Neuronal stem cell (in vitro differentiated cells): ENCODE data around the gene HPS4.

Experiments
- DNase-seq: peaks from one replicate; pipeline ENCODE4 v3.0.0-alpha.2; 2013; ENCODE audit warnings: low spot score
- H2AFZ ChIP-seq: one replicate; pipeline ENCODE4 v1.6.1; 2013; ENCODE audit warnings: mild to moderate bottlenecking, low read length, inconsistent platforms
- H2AK5ac ChIP-seq: 2 replicates; pipeline ENCODE4 v1.6.1; 2013; ENCODE audit warnings: low read depth, mild to moderate bottlenecking, inconsistent platforms, low read length, moderate library complexity, mixed read lengths
- H2BK120ac ChIP-seq: 2 replicates; pipeline ENCODE4 v1.6.1; 2013; ENCODE audit warnings: low read depth, mild to moderate bottlenecking, inconsistent platforms, low read length, moderate library complexity, mixed read lengths
- H2BK12ac ChIP-seq: one replicate; pipeline ENCODE4 v1.6.1; 2013; ENCODE audit warnings: low read length, inconsistent platforms
- H2BK15ac ChIP-seq: 2 replicates; pipeline ENCODE4 v1.6.1; 2013; ENCODE audit warnings: mild to moderate bottlenecking, low read length, inconsistent platforms, mixed read lengths
- H2BK5ac ChIP-seq: one replicate; pipeline ENCODE4 v1.6.1; 2013; ENCODE audit warnings: inconsistent platforms, mild to moderate bottlenecking, low read length, moderate library complexity
- H3K14ac ChIP-seq: one replicate; pipeline ENCODE4 v1.6.1; 2013; ENCODE audit warnings: low read length, inconsistent platforms
- H3K18ac ChIP-seq: 2 replicates; pipeline ENCODE4 v1.6.1; 2013; ENCODE audit warnings: low read length, inconsistent platforms
- H3K23ac ChIP-seq: 2 replicates; pipeline ENCODE4 v1.6.1; 2013; ENCODE audit warnings: low read depth, mild to moderate bottlenecking, mixed read lengths, low read length, inconsistent platforms; ENCODE audit not compliant: poor library complexity
- H3K27ac ChIP-seq: replicated peaks from 3 replicates; pipeline ENCODE4 v1.5.1; 2013; ENCODE audit warnings: low read length, inconsistent platforms
- H3K27me3 ChIP-seq, 3 experiments: 2 replicates each; pipeline ENCODE4 v1.6.1; 2013; ENCODE audit warnings: low read length in 3 of 3, mild to moderate bottlenecking in 2 of 3, inconsistent platforms in 1 of 3, low read depth in 1 of 3, mixed read lengths in 1 of 3, moderate library complexity in 1 of 3; ENCODE audit not compliant: control insufficient read depth in 3 of 3, insufficient read depth in 3 of 3
- H3K36me3 ChIP-seq, 2 donors: replicated peaks in 1 of 2; 2 replicates each; pipeline ENCODE4 v1.6.1; 2013; ENCODE audit warnings: low read length in 2 of 2; ENCODE audit not compliant: control insufficient read depth in 2 of 2, insufficient read depth in 2 of 2
- H3K4ac ChIP-seq: 2 replicates; pipeline ENCODE4 v1.6.1; 2013; ENCODE audit warnings: inconsistent platforms, mild to moderate bottlenecking, low read length, moderate library complexity
- H3K4me1 ChIP-seq, 2 donors: 1 replicate in 1 of 2; 2 replicates in 1 of 2; pipeline ENCODE4 v1.6.1; 2013; ENCODE audit warnings: low read length in 2 of 2, low read depth in 1 of 2; ENCODE audit not compliant: control insufficient read depth in 2 of 2, insufficient read depth in 1 of 2
- H3K4me2 ChIP-seq: one replicate; pipeline ENCODE4 v1.6.1; 2013; ENCODE audit warnings: mild to moderate bottlenecking, low read length, inconsistent platforms; ENCODE audit not compliant: insufficient read depth, poor library complexity, severe bottlenecking
- H3K4me3 ChIP-seq, 2 donors: 2 replicates each; pipeline ENCODE4 v1.5.1; 2013; ENCODE audit warnings: low read length in 2 of 2, mild to moderate bottlenecking in 2 of 2, inconsistent platforms in 1 of 2, moderate library complexity in 1 of 2
- H3K79me1 ChIP-seq: one replicate; pipeline ENCODE4 v1.6.1; 2013; ENCODE audit warnings: low read depth, mild to moderate bottlenecking, inconsistent platforms, low read length, moderate library complexity
- H3K9ac ChIP-seq: one replicate; pipeline ENCODE4 v1.6.1; 2013; ENCODE audit warnings: mild to moderate bottlenecking, low read depth, low read length, inconsistent platforms; ENCODE audit not compliant: poor library complexity
- H3K9me3 ChIP-seq, 2 donors: replicated peaks in 1 of 2; 2 replicates each; pipeline versions ENCODE3 to v1.6.1; 2013; ENCODE audit warnings: low read length in 2 of 2, mild to moderate bottlenecking in 2 of 2, inconsistent platforms in 1 of 2, low read depth in 1 of 2, mixed read lengths in 1 of 2, moderate library complexity in 1 of 2; ENCODE audit not compliant: control insufficient read depth in 2 of 2, insufficient read depth in 1 of 2
- H4K8ac ChIP-seq: one replicate; pipeline ENCODE4 v1.6.1; 2013; ENCODE audit warnings: low read depth, mild to moderate bottlenecking, inconsistent platforms, low read length, moderate library complexity
- H4K91ac ChIP-seq: one replicate; pipeline ENCODE4 v1.6.1; 2013; ENCODE audit warnings: low read length, low read depth, mild to moderate bottlenecking, inconsistent platforms; ENCODE audit not compliant: poor library complexity
- WGBS, 2 donors: extraction: QIAGEN DNeasy Blood & Tissue Kit; methylation state at CpG; one replicate each; pipeline ENCODE4 v1.1.7; 2013; ENCODE audit warnings: missing lambda C conversion rate in 2 of 2, mixed read lengths in 1 of 2; ENCODE audit not compliant: insufficient read length in 2 of 2, insufficient replicate concordance in 1 of 2; ENCODE audit errors: extremely low coverage in 2 of 2; 5-methylcytosine and 5-hydroxymethylcytosine counted together

The HPS4 gene

DNA sequence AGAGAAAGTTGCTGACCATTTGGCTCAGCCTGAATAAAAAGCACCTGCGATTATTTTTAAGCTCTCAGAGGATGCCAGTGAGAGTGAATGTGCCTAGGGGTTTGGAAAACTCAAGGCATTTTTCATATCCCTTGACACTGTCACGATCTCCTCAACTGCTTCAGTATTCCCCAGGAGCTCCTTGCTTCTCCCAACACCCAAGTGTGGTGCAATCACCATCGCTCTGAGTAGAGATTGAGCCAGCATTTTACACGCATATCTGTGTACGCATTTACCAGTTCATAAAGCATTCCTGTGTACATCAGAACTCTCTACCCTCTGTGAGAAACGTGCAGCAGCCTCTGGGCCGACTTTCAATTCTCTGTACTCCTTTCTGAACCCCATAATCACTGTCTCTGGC lies 1.4 kb upstream of the HPS4 start:
- no peak for DNase-seq
- peaks cover 5% of the 10 kb centered on the region for H3K79me1 ChIP-seq
- no peaks in the 10 kb centered on the region for H3K27me3 ChIP-seq
- H4K8ac ChIP-seq, result no peak overlapping the region
- no peak overlapping the region for H2BK5ac ChIP-seq
- no CpG with 5 or more reads among the region's 7 CpGs for WGBS, 2 donors
- peaks cover 15 to 66% of the 10 kb centered on the region in 2 donors for H3K36me3 ChIP-seq
- H2AK5ac ChIP-seq, result no peak overlapping the region
- H3K23ac ChIP-seq, result no peak overlapping the region
- no peaks in the 10 kb centered on the region for H3K9me3 ChIP-seq
- no peak overlapping the region for H2BK120ac ChIP-seq
- no peak overlapping the region for H3K4me2 ChIP-seq
- no peak overlapping the region for H3K9ac ChIP-seq
- no peak overlapping the region for H4K91ac ChIP-seq
- H3K14ac ChIP-seq, result no peak overlapping the region
- no peak overlapping the region for H2AFZ ChIP-seq
- H3K4me3 ChIP-seq, result no peak overlapping the region
- no peak overlapping the region for H3K4ac ChIP-seq
- no peak overlapping the region for H2BK15ac ChIP-seq
- H3K4me1 ChIP-seq, result peaks cover 8 to 11% of the 10 kb centered on the region in 2 donors
- no peak overlapping the region for H2BK12ac ChIP-seq
- H3K27ac ChIP-seq, result no peak overlapping the region
- H3K18ac ChIP-seq, result no peak overlapping the region

DNA sequence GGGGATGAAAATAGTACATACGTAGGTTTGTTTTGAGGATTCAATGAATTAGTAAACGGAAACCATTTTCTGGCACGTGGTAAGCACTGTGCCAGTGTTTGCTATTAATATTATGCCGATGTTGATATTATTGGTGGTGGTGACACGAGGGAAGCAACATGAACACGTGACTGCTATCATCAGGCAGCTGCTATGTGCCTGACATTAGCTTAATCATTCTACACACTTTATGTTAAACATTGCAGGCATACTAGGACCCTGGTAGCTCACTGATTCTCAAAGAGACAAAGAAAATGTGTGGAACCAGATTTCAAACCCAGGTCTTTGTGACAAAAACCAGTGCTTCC lies 750 bp upstream of the HPS4 start:
- WGBS, 2 donors, result no CpG with 5 or more reads among the region's 6 CpGs
- Histone ChIP-seq H2AFZ (no peak overlapping the region), H3K9me3 (no peaks in the 10 kb centered on the region), H2BK12ac (no peak overlapping the region), H4K8ac (no peak overlapping the region), H3K4me3 (peak overlapping the region; percentile 82 to 87), H2AK5ac (no peak overlapping the region), H3K4me2 (peak overlapping the region; percentile 42), H2BK5ac (no peak overlapping the region), H3K9ac (no peak overlapping the region), H3K79me1 (peaks cover 5% of the 10 kb centered on the region), H4K91ac (no peak overlapping the region), H3K23ac (no peak overlapping the region), H3K36me3 (peaks cover 10 to 65% of the 10 kb centered on the region in 2 donors), H3K14ac (no peak overlapping the region), H2BK15ac (no peak overlapping the region), H3K4me1 (peaks cover 8 to 14% of the 10 kb centered on the region in 2 donors), H3K27me3 (no peaks in the 10 kb centered on the region), H3K18ac (no peak overlapping the region), H3K4ac (no peak overlapping the region), H3K27ac (no peak overlapping the region), H2BK120ac (no peak overlapping the region)
- DNase-seq, result no peak

DNA sequence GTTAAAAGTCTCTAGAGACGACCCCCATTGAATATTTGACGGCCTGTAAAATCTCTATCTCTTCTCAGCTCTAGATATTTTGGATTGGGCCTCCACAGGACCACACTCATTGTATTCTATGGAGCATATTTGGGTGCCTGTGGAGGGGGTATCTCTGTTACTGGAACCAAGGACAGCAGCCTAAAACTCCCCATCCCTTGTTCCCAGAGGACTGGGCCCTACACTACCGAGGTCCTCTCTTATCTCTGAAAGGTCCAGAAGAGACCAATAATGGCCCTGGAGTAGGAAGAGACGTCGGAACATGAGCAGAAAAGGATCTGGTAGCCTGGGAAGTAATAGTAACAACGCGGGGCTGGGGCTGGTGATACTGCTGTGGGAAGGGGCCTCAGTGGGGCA lies 542 bp downstream of the HPS4 start:
- H2AFZ ChIP-seq, result peak overlapping the region; percentile 93
- no peak overlapping the region for H3K23ac ChIP-seq
- no peak overlapping the region for H4K91ac ChIP-seq
- no peak overlapping the region for H2BK12ac ChIP-seq
- no peak for DNase-seq
- peak overlapping the region; percentile 95 for H3K18ac ChIP-seq
- no peak overlapping the region for H2BK15ac ChIP-seq
- peaks cover 5% of the 10 kb centered on the region for H3K79me1 ChIP-seq
- H3K27me3 ChIP-seq, result no peaks in the 10 kb centered on the region
- no peak overlapping the region for H3K14ac ChIP-seq
- H3K9me3 ChIP-seq, result no peaks in the 10 kb centered on the region
- peak overlapping the region; percentile 75 for H3K4me2 ChIP-seq
- H2BK5ac ChIP-seq, result peak overlapping the region; percentile 71
- H2AK5ac ChIP-seq, result no peak overlapping the region
- H4K8ac ChIP-seq, result no peak overlapping the region
- H3K36me3 ChIP-seq, result peaks cover 5 to 59% of the 10 kb centered on the region in 2 donors
- WGBS, 2 donors, result no CpG with 5 or more reads among the region's 7 CpGs
- H3K27ac ChIP-seq, result peak overlapping the region; percentile 85
- H3K4me3 ChIP-seq, result peak overlapping the region; percentile 82 to 87
- no peak overlapping the region for H2BK120ac ChIP-seq
- peaks cover 8 to 14% of the 10 kb centered on the region in 2 donors for H3K4me1 ChIP-seq
- peak overlapping the region; percentile 89 for H3K9ac ChIP-seq
- H3K4ac ChIP-seq, result no peak overlapping the region

DNA sequence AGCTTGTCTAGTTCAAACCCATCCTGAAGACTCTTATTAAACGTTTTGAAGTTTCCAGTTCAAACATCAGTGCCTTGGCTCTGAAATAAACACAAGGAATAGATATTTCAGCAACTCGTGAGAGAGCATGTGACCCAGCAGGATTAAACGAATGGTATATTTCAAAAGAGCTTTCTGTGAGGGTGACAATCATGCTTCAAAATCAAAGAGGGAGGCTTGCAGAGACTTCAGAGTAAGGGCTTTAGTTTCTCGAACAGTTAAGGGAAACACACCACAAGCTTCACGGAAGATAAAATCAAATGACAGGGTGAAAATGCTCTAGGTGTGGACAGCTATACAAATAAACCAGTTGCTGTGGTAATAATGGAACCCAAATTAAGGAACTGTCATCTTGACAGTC lies 1.4 kb downstream of the HPS4 start:
- WGBS, 2 donors, result no CpG with 5 or more reads among the region's 5 CpGs
- DNase-seq, result no peak

More for the DNA sequence above, 1.4 kb downstream of the HPS4 start:
- no peak overlapping the region for H2BK5ac ChIP-seq
- H2BK120ac ChIP-seq, result no peak overlapping the region
- peak overlapping the region in 1 of 2 donors; percentile 87 for H3K4me3 ChIP-seq
- no peak overlapping the region for H3K23ac ChIP-seq
- no peak overlapping the region for H3K4me2 ChIP-seq
- no peak overlapping the region for H2AFZ ChIP-seq
- H3K9ac ChIP-seq, result no peak overlapping the region
- no peak overlapping the region for H3K14ac ChIP-seq
- no peaks in the 10 kb centered on the region for H3K9me3 ChIP-seq
- no peak overlapping the region for H3K27ac ChIP-seq
- no peak overlapping the region for H4K8ac ChIP-seq
- peaks cover 5% of the 10 kb centered on the region for H3K79me1 ChIP-seq
- H2BK15ac ChIP-seq, result no peak overlapping the region
- H3K36me3 ChIP-seq, result peaks cover 6 to 59% of the 10 kb centered on the region in 2 donors
- no peak overlapping the region for H3K18ac ChIP-seq
- no peak overlapping the region for H2BK12ac ChIP-seq
- no peak overlapping the region for H2AK5ac ChIP-seq
- H3K4me1 ChIP-seq, result peaks cover 9 to 14% of the 10 kb centered on the region in 2 donors
- H3K4ac ChIP-seq, result no peak overlapping the region
- H3K27me3 ChIP-seq, result no peaks in the 10 kb centered on the region
- no peak overlapping the region for H4K91ac ChIP-seq
